Loucy (cell line): Measurements from ENCODE around the gene OR8A1.

Source experiments
- H2AFZ ChIP-seq: fragments of 200-600 bp; sonication (generic); 2 replicates; pipeline ENCODE4 v1.6.0; 2016; ENCODE audit warnings: antibody characterized with exemption, mild to moderate bottlenecking, low read length, moderate library complexity
- H3F3A ChIP-seq: fragments of 200-600 bp; 2 replicates; pipeline ENCODE4 v1.6.0; 2016; ENCODE audit warnings: antibody characterized with exemption, low read depth, mild to moderate bottlenecking
- H3K27me3 ChIP-seq: fragments of 200-600 bp; sonication (generic); 2 replicates; pipeline ENCODE4 v1.6.1; 2014; ENCODE audit warnings: low read length, mild to moderate bottlenecking; ENCODE audit not compliant: insufficient read depth, poor library complexity, severe bottlenecking
- H3K36me3 ChIP-seq: fragments of 200-600 bp; sonication (generic); 2 replicates; pipeline ENCODE4 v1.6.1; 2016; ENCODE audit warnings: low read length; ENCODE audit not compliant: insufficient read depth
- H3K4me1 ChIP-seq: fragments of 200-600 bp; sonication (generic); 2 replicates; pipeline ENCODE4 v1.5.1; 2014; ENCODE audit warnings: low read length, mild to moderate bottlenecking; ENCODE audit not compliant: insufficient read depth, poor library complexity, severe bottlenecking
- H3K4me2 ChIP-seq: fragments of 200-600 bp; sonication (generic); 2 replicates; pipeline ENCODE4 v1.6.0; 2014; ENCODE audit warnings: antibody characterized with exemption, low read length, low read depth, mild to moderate bottlenecking; ENCODE audit not compliant: poor library complexity, severe bottlenecking
- H3K4me3 ChIP-seq: fragments of 200-600 bp; sonication (generic); 2 replicates; pipeline ENCODE4 v1.5.1; 2014; ENCODE audit warnings: low read length, mild to moderate bottlenecking, mixed read lengths; ENCODE audit not compliant: poor library complexity, severe bottlenecking
- H3K79me2 ChIP-seq: fragments of 200-600 bp; sonication (generic); 2 replicates; pipeline ENCODE4 v1.6.1; 2014; ENCODE audit warnings: low read length; ENCODE audit not compliant: insufficient read depth
- H3K9ac ChIP-seq: fragments of 200-600 bp; sonication (generic); 2 replicates; pipeline ENCODE4 v1.6.0; 2014; ENCODE audit warnings: mild to moderate bottlenecking, low read depth, low read length, moderate library complexity; ENCODE audit not compliant: poor library complexity, severe bottlenecking
- H3K9me2 ChIP-seq: fragments of 200-600 bp; sonication (generic); replicated peaks from 2 replicates; pipeline ENCODE4 v1.6.1; 2016; ENCODE audit warnings: low read depth, low read length, mixed read lengths
- H3K9me3 ChIP-seq: fragments of 200-600 bp; sonication (generic); 2 replicates; pipeline ENCODE4 v1.6.1; 2014; ENCODE audit warnings: mild to moderate bottlenecking, antibody characterized with exemption, low read length, low read depth; ENCODE audit not compliant: insufficient read depth
- H4K20me1 ChIP-seq: fragments of 200-600 bp; sonication (generic); 2 replicates; pipeline ENCODE4 v1.6.0; 2014; ENCODE audit warnings: antibody characterized with exemption, low read length, mild to moderate bottlenecking; ENCODE audit not compliant: insufficient read depth, poor library complexity, severe bottlenecking
- EZH2phosphoT487 ChIP-seq: fragments of 200-600 bp; IDR thresholded peaks from 2 replicates; pipeline ENCODE4 v1.6.1; 2018; ENCODE audit warnings: antibody characterized with exemption, mild to moderate bottlenecking, moderate library complexity, borderline replicate concordance
- TF ChIP-seq, protein P1 (sequence below): fragments of 200-600 bp; sonication (generic); conservative IDR thresholded peaks from 2 replicates; pipeline ENCODE4 v1.5.1; 2014; ENCODE audit warnings: mild to moderate bottlenecking, antibody characterized with exemption, low read length

Gene OR8A1

DNA sequence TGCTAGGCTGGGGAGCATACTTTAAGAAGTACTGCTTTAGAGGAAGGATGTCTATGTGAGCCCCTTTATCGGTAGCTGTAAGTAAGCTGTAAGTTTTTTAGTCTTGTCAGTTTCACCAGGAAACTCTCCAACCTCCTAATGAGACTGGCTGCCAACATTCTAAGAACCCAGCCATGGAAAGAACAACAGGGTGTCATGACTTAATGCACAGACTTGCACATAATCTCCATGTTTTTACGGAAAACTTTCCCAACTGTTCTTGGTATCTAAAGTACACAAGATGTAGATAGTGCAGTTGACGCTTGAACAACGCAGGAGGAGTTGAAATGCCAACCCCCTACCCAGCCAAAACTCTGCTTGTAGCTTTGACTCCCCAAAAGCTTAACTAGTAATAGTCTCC is 9.0 kb downstream of the OR8A1 start:
- no peaks in the 10 kb centered on the region for H3K4me1 ChIP-seq
- no peaks in the 10 kb centered on the region for H3F3A ChIP-seq
- H3K9me3 ChIP-seq, result no peaks in the 10 kb centered on the region
- TF ChIP-seq, protein P1, sequence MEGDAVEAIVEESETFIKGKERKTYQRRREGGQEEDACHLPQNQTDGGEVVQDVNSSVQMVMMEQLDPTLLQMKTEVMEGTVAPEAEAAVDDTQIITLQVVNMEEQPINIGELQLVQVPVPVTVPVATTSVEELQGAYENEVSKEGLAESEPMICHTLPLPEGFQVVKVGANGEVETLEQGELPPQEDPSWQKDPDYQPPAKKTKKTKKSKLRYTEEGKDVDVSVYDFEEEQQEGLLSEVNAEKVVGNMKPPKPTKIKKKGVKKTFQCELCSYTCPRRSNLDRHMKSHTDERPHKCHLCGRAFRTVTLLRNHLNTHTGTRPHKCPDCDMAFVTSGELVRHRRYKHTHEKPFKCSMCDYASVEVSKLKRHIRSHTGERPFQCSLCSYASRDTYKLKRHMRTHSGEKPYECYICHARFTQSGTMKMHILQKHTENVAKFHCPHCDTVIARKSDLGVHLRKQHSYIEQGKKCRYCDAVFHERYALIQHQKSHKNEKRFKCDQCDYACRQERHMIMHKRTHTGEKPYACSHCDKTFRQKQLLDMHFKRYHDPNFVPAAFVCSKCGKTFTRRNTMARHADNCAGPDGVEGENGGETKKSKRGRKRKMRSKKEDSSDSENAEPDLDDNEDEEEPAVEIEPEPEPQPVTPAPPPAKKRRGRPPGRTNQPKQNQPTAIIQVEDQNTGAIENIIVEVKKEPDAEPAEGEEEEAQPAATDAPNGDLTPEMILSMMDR, result no peak
- TF ChIP-seq EZH2phosphoT487, result no peak
- H3K27me3 ChIP-seq, result no peaks in the 10 kb centered on the region
- no peak overlapping the region for H3K9ac ChIP-seq
- no peaks in the 10 kb centered on the region for H3K79me2 ChIP-seq
- no peaks in the 10 kb centered on the region for H3K9me2 ChIP-seq
- no peak overlapping the region for H2AFZ ChIP-seq
- H3K36me3 ChIP-seq, result no peaks in the 10 kb centered on the region
- H3K4me2 ChIP-seq, result no peak overlapping the region
- no peaks in the 10 kb centered on the region for H4K20me1 ChIP-seq
- H3K4me3 ChIP-seq, result no peak overlapping the region

DNA sequence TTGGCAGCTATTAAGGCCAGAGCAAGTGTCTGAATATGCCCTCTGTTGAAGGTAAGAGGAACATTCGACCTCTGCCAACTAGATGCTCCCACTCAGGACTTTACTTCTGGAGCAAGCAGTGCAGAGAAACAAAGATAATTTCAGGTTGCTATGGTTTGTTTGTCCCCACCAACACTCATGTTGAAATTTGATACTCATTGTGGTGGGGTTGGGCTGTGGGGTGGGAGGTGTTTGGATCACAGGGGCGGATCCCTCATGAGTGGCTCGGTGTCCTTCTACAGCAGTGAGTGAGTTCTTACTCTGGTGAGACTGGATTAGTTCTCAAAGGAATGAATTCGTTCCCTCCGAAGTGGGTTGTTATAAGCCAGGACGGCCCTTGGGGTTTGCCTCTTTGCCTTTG is 12.0 kb downstream of the OR8A1 start:
- Histone ChIP-seq H3K4me3 (no peak overlapping the region), H3K4me2 (no peak overlapping the region), H3F3A (no peaks in the 10 kb centered on the region), H3K9me2 (no peaks in the 10 kb centered on the region), H4K20me1 (no peaks in the 10 kb centered on the region), H3K27me3 (no peaks in the 10 kb centered on the region), H3K4me1 (no peaks in the 10 kb centered on the region), H2AFZ (no peak overlapping the region), H3K9ac (no peak overlapping the region), H3K79me2 (no peaks in the 10 kb centered on the region), H3K9me3 (no peaks in the 10 kb centered on the region), H3K36me3 (no peaks in the 10 kb centered on the region)
- TF ChIP-seq EZH2phosphoT487, result no peak
- TF ChIP-seq, protein P1, result no peak

- H3K4me3 ChIP-seq, result no peak overlapping the region
- H3K4me2 ChIP-seq, result no peak overlapping the region
- no peaks in the 10 kb centered on the region for H3K9me2 ChIP-seq
- no peak for TF ChIP-seq EZH2phosphoT487
- TF ChIP-seq, protein P1, result no peak
- H4K20me1 ChIP-seq, result no peaks in the 10 kb centered on the region
- H3K9ac ChIP-seq, result no peak overlapping the region
- H3K4me1 ChIP-seq, result no peaks in the 10 kb centered on the region
- H2AFZ ChIP-seq, result no peak overlapping the region
- H3K79me2 ChIP-seq, result no peaks in the 10 kb centered on the region
- H3K9me3 ChIP-seq, result no peaks in the 10 kb centered on the region
- no peaks in the 10 kb centered on the region for H3F3A ChIP-seq
- no peaks in the 10 kb centered on the region for H3K27me3 ChIP-seq
- no peaks in the 10 kb centered on the region for H3K36me3 ChIP-seq
Measured at GRCh38 chr11:124582565-124582964, 12.8 kb downstream of the OR8A1 start.
